Astrocyte of the hippocampus (primary cell): ENCODE results near the gene ZSWIM5.
"Not testable (repeated sequence)": the region's sequence is repeated elsewhere in the genome, so short reads cannot be mapped to it uniquely, and the experiment has no call there.

Experiments used
- DNase-seq: peaks from one replicate; pipeline ENCODE4 v3.0.0; 2011; ENCODE audit warnings: low read depth, low spot score

ZSWIM5 gene

GRCh38 chr1:45095450-45095849 lies 111.0 kb downstream of the ZSWIM5 start:
- DNase-seq: no peak

- DNase-seq: not testable (repeated sequence)
Observed at GRCh38 chr1:45094371-45094770, 112.0 kb downstream of the ZSWIM5 start.

- no peak for DNase-seq
Observed at GRCh38 chr1:45093334-45093733, 113.1 kb downstream of the ZSWIM5 start.

- no peak for DNase-seq
Observed at GRCh38 chr1:45089711-45090110, 116.7 kb downstream of the ZSWIM5 start.

- DNase-seq: no peak
Observed at GRCh38 chr1:45084562-45084961, 121.8 kb downstream of the ZSWIM5 start.

- no peak for DNase-seq
Observed at GRCh38 chr1:45079533-45079932, 126.9 kb downstream of the ZSWIM5 start.

- not testable (repeated sequence) for DNase-seq
Observed at GRCh38 chr1:45076959-45077358, 129.4 kb downstream of the ZSWIM5 start.

- no peak for DNase-seq
Observed at GRCh38 chr1:45071567-45071966, 134.8 kb downstream of the ZSWIM5 start.

GRCh38 chr1:45067806-45068205 lies 138.6 kb downstream of the ZSWIM5 start:
- DNase-seq: no peak

GRCh38 chr1:45065083-45065482 lies 141.3 kb downstream of the ZSWIM5 start:
- DNase-seq: no peak

- not testable (repeated sequence) for DNase-seq
Observed at GRCh38 chr1:45062463-45062862, 143.9 kb downstream of the ZSWIM5 start.

GRCh38 chr1:45059829-45060228 lies 146.6 kb downstream of the ZSWIM5 start:
- DNase-seq: no peak

- DNase-seq: no peak
Observed at GRCh38 chr1:45057542-45057941, 148.9 kb downstream of the ZSWIM5 start.

GRCh38 chr1:45051005-45051772 lies 155.2 kb downstream of the ZSWIM5 start:
- DNase-seq: no peak

- DNase-seq: no peak
Observed at GRCh38 chr1:45047032-45047431, 159.4 kb downstream of the ZSWIM5 start.

GRCh38 chr1:45044916-45045315 lies 161.5 kb downstream of the ZSWIM5 start:
- DNase-seq: no peak

- no peak for DNase-seq
Observed at GRCh38 chr1:45043094-45043493, 163.3 kb downstream of the ZSWIM5 start.

- DNase-seq: no peak
Observed at GRCh38 chr1:45040297-45040696, 166.1 kb downstream of the ZSWIM5 start.

GRCh38 chr1:45038661-45039364 lies 167.6 kb downstream of the ZSWIM5 start:
- DNase-seq: no peak

GRCh38 chr1:45038240-45038639 lies 168.2 kb downstream of the ZSWIM5 start:
- DNase-seq: no peak

GRCh38 chr1:45037456-45037855 lies 168.9 kb downstream of the ZSWIM5 start:
- no peak for DNase-seq

- no peak for DNase-seq
Observed at GRCh38 chr1:45035631-45036301, 170.6 kb downstream of the ZSWIM5 start.

GRCh38 chr1:45033356-45033755 lies 173.0 kb downstream of the ZSWIM5 start:
- DNase-seq: no peak
